K562 (cell line): ENCODE results near the gene TOX2. TPM values are rescaled to one million over a fixed set of nuclear protein-coding genes. Genes with fewer than 3 reads are reported as not detected.

ENCODE experiments used
- CEBPG ChIP-seq, 3 experiments: fragments of 200-800 bp in 1 of 3; sonication (Bioruptor generic) in 1 of 3; sonication (generic) in 1 of 3; formaldehyde crosslinking in 1 of 3; IDR thresholded peaks in 2 of 3; conservative IDR thresholded peaks in 1 of 3; 2 replicates each; pipeline versions ENCODE4 v1.6.1 to v1.8.0; 2016 to 2022; ENCODE audit warnings: missing compliant biosample characterization in 2 of 3, missing genetic modification characterization in 2 of 3, mild to moderate bottlenecking in 1 of 3, missing genetic modification reagents in 1 of 3
- CREM ChIP-seq: IDR thresholded peaks from 2 replicates; pipeline ENCODE4 v1.6.1; 2014; ENCODE audit warnings: antibody characterized with exemption, low read depth
- DNMT1 ChIP-seq: fragments of 450-650 bp; IDR thresholded peaks from 2 replicates; pipeline ENCODE4 v1.6.1; 2016; ENCODE audit warnings: antibody characterized with exemption, mild to moderate bottlenecking
- FOXJ2 ChIP-seq: fragments of 200-800 bp; sonication (Bioruptor generic); IDR thresholded peaks from 2 replicates; pipeline ENCODE4 v1.6.1; 2016; ENCODE audit warnings: missing genetic modification characterization, missing compliant biosample characterization
- FOXK1 ChIP-seq: sonication (generic); formaldehyde crosslinking; IDR thresholded peaks from 2 replicates; pipeline ENCODE4 v1.8.0; 2022; ENCODE audit warnings: missing genetic modification reagents, mild to moderate bottlenecking, borderline replicate concordance
- HLTF ChIP-seq: fragments of 450-650 bp; IDR thresholded peaks from 2 replicates; pipeline ENCODE4 v1.6.1; 2016
- MAFK ChIP-seq: IDR thresholded peaks from 2 replicates; pipeline ENCODE4 v1.6.1; 2011; ENCODE audit warnings: low read length, improper control_type of control experiment
- MEIS2 ChIP-seq: fragments of 450-650 bp; IDR thresholded peaks from 2 replicates; pipeline ENCODE4 v1.6.1; 2014; ENCODE audit warnings: mild to moderate bottlenecking; ENCODE audit not compliant: partially characterized antibody
- NFE2 ChIP-seq: IDR thresholded peaks from 2 replicates; pipeline ENCODE4 v1.6.1; 2014; ENCODE audit warnings: antibody characterized with exemption, low read depth
- NR1H2 ChIP-seq: sonication (generic); formaldehyde crosslinking; IDR thresholded peaks from 2 replicates; pipeline ENCODE4 v1.4.0; 2020; ENCODE audit warnings: mild to moderate bottlenecking, missing genetic modification reagents
- PYGO2 ChIP-seq: fragments of 450-650 bp; IDR thresholded peaks from 2 replicates; pipeline ENCODE4 v1.6.1; 2016; ENCODE audit warnings: mild to moderate bottlenecking, missing genetic modification characterization, moderate library complexity, missing compliant biosample characterization
- RBM22 ChIP-seq: fragments of 200-400 bp; formaldehyde crosslinking; IDR thresholded peaks from 2 replicates; pipeline ENCODE4 v1.6.1; 2018; ENCODE audit warnings: low read length, low read depth; ENCODE audit not compliant: poor library complexity, severe bottlenecking
- SAFB2 ChIP-seq: fragments of 200-400 bp; formaldehyde crosslinking; IDR thresholded peaks from 2 replicates; pipeline ENCODE4 v1.6.1; 2018; ENCODE audit warnings: borderline replicate concordance, low read length, low read depth, moderate library complexity; ENCODE audit not compliant: severe bottlenecking
- TFAM ChIP-seq: fragments of 250-450 bp; sonication (Bioruptor Pico); conservative IDR thresholded peaks from 2 replicates; pipeline ENCODE4 v1.5.0; 2021; ENCODE audit warnings: mild to moderate bottlenecking, moderate library complexity
- U2AF2 ChIP-seq: fragments of 200-400 bp; formaldehyde crosslinking; optimal IDR thresholded peaks from 2 replicates; pipeline ENCODE3; 2017; ENCODE audit warnings: low read depth, mild to moderate bottlenecking, low read length
- ZNF707 ChIP-seq: fragments of 250-450 bp; sonication (Bioruptor Pico); conservative IDR thresholded peaks from 2 replicates; pipeline ENCODE4 v1.8.0; 2022; ENCODE audit warnings: inconsistent platforms, mild to moderate bottlenecking, moderate library complexity
- polyA plus RNA-seq, 8 experiments: library from polyadenylated mRNA; depleted of rRNA in 4 of 8; stranded (reverse) in 5 of 8; unstranded in 3 of 8; fragments of >200 nt; fragmentation: Nextera tagmentation in 2 of 8; fragmentation: Illumina TruSeq in 1 of 8; extraction: Ambion mirVana in 2 of 8; extraction: Trizol in 1 of 8; gene quantifications; 2 replicates each; pipeline versions ENCODE4 v1.2.1 to v1.2.3, GENCODE V29; 2011 to 2014; ENCODE audit warnings: inconsistent platforms in 1 of 8, missing spikeins in 1 of 8
- total RNA-seq, 7 experiments: library from RNA; depleted of rRNA in 6 of 7; stranded (reverse); fragments of >200 nt in 6 of 7; fragmentation: Illumina TruSeq in 2 of 7; extraction: Trizol in 2 of 7; gene quantifications; 2 replicates each; pipeline versions ENCODE4 v1.2.1 to v1.2.3, GENCODE V29; 2011 to 2021; ENCODE audit warnings: low replicate concordance in 1 of 7
- TF ChIP-seq, protein P1 (sequence below), 2 experiments: fragments of 450-650 bp in 1 of 2; sonication (generic) in 1 of 2; formaldehyde crosslinking in 1 of 2; IDR thresholded peaks in 1 of 2; conservative IDR thresholded peaks in 1 of 2; 2 replicates each; pipeline versions ENCODE4 v1.6.1 to v1.8.1; 2016 to 2023; ENCODE audit warnings: mild to moderate bottlenecking in 2 of 2, moderate library complexity in 2 of 2, inconsistent platforms in 1 of 2, missing genetic modification reagents in 1 of 2
- TF ChIP-seq, protein P2 (sequence below): sonication (generic); formaldehyde crosslinking; IDR thresholded peaks from 2 replicates; pipeline ENCODE4 v1.9.0; 2022; ENCODE audit warnings: mild to moderate bottlenecking, missing genetic modification reagents

Gene TOX2
- total and polyA plus RNA-seq, 9 of the 15 experiments (the other 6 are each of a cell fraction or from before 2014, with no cell fraction given): not detected

DNA sequence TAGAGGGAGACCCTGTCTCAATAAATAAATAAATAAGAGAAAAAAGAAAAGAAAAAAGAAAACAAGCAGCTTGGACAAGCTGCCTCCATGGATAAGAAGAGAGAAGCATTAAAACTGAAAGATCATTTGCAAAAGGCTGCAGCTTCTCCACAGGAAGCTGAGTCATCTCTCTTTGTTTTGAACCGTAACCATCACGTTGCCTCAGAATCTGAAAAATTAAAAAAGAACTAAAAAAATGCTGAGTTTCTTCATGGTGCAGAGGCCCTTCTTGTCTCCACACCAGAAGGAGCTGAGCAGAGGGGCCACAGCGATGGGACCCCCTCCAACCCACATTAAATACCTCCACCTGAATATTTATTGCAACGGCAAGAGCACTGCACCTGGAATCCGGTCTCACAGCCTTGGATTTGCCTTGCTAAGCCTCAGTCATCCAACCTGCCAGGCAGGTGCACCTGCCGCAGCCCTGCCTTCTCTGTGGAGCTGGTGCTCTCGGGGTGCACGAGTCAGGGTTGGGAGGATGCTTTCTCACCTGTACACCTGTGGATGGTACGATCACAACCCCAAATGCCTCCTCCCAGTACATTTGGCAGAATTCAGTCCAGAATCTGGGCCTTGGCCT lies 28.1 kb downstream of the TOX2 start (continued):
- TF ChIP-seq U2AF2: no peak
- no peak for TF ChIP-seq FOXK1 (CRISPR knock-in tag)
- peak; percentile 46; the same call in 1 of the 2 replicates for TF ChIP-seq MAFK
- TF ChIP-seq, protein P1, sequence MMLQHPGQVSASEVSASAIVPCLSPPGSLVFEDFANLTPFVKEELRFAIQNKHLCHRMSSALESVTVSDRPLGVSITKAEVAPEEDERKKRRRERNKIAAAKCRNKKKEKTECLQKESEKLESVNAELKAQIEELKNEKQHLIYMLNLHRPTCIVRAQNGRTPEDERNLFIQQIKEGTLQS (IDR thresholded peaks at IDR 0.05): peak; percentile 53; the same call in 1 of the 2 replicates
- TF ChIP-seq, protein P1 (CRISPR knock-in tag; conservative IDR thresholded peaks at IDR 0.05): no peak
- no peak for TF ChIP-seq RBM22
- TF ChIP-seq HLTF: no peak
- TF ChIP-seq, protein P2, sequence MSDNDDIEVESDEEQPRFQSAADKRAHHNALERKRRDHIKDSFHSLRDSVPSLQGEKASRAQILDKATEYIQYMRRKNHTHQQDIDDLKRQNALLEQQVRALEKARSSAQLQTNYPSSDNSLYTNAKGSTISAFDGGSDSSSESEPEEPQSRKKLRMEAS (CRISPR knock-in tag): no peak
- peak; percentile 67; the same call in 1 of the 2 replicates for TF ChIP-seq NFE2
- no peak for TF ChIP-seq SAFB2
- TF ChIP-seq DNMT1: no peak
- TF ChIP-seq ZNF707 (CRISPR knock-in tag): no peak
- no peak for TF ChIP-seq CREM
- no peak for TF ChIP-seq TFAM (CRISPR knock-in tag)
- peak; percentile 73 for TF ChIP-seq FOXJ2 (tag)
- no peak for TF ChIP-seq MEIS2
- no peak for TF ChIP-seq PYGO2 (tag)
- TF ChIP-seq CEBPG (CRISPR knock-in tag; IDR thresholded peaks at IDR 0.05): no peak
- 0 out of 4 replicates have a peak, but pooled peaks of 1 of the 2 experiments have one; percentile 33 for TF ChIP-seq CEBPG (tag; conservative IDR thresholded peaks at IDR 0.05 in 1 of 2, IDR thresholded peaks at IDR 0.05 in 1 of 2)
- no peak for TF ChIP-seq NR1H2 (CRISPR knock-in tag)
